Skin of body (tissue), 2 donors: ENCODE measurements around the gene IL22RA1. TPM values are rescaled to one million over a fixed set of nuclear protein-coding genes. Genes with fewer than 3 reads are reported as not detected.

Experiments
- DNase-seq: peaks from one replicate; lab custom pipeline; 2025; lab: John Stamatoyannopoulos, UW
- total RNA-seq: library from RNA; depleted of rRNA; stranded (reverse); fragments of >200 nt; gene quantifications from one replicate; pipeline ENCODE4 v1.2.3, GENCODE V29; 2014

IL22RA1 gene
- total RNA-seq, 1 donor from 2014 or later = 5.0 TPM

DNA sequence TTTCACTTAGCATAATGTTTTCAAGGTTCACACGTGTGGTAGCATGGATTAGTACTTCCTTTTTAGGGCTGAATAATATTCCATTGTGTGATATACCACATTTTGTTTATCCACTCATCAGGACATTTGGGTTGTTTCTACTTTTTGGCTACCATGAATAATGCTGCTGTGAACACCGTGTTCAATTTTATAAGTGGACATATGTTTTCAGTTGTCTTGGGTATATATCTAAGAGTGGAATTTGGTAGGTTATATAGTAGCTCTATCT lies 3.8 kb downstream of the IL22RA1 start:
- DNase-seq = no peak

DNA sequence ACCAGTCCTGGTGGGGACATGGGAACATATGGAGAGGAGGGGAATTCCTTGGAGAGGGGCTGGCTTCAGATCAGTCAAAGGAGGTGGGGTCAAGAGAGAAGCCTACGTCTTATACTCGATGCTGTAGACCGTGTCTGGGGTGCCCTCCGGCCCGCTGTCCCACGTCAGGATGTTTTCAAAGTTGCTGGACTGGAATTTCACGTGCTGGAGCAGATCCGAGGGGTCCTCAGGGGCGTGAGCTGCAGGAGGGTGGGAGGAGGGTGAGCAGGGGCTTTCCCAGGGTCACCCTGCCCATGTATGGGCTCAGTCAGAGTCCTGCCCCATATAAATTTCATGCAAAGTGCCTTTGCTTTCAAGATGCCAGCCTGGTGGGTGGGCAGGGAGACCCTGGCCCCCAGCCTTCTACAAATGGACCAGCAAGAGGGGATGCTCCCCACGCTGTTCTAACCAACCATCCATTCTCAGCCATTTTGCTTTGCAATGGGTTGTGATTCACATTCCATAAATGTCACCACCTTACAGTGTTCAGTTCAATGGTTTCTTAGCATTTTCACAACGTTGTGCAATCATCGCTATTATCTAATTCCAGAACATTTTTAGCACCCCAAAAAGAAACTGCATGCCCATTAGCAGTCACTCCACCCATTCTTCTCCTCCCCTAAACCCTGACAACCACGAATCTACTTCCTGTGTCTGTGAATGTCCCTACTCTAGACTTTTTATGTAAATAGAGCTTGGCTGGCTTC lies 4.3 kb downstream of the IL22RA1 start:
- no peak for DNase-seq

DNA sequence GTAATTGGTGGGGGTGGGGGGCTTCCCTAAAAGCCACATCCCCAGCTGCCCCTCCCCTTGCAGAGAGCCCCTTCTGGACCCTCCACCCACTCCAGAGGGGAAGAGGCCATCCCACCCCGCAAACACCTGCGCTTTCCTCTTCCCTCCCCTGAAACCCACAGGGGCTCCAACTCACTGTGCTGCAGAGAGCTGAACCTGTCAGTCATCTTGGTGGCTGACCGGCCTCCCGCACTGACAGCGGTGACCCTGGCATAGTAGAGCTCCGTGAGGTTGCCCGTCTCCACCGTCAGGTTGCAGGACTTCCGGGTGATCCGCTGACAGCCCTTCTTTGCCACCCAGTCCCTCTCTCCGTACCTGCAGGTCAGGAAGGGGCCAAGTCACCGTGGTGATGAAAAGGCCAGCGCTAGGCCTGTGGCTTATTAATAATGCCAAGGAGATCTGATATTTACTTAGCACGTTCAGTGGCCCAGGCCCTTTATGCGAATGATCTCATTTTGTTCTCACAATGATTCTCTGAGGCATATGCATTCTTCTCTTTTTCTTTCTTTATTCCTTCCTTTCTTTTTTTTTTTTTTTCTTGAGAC lies 5.9 kb downstream of the IL22RA1 start:
- no peak for DNase-seq

DNA sequence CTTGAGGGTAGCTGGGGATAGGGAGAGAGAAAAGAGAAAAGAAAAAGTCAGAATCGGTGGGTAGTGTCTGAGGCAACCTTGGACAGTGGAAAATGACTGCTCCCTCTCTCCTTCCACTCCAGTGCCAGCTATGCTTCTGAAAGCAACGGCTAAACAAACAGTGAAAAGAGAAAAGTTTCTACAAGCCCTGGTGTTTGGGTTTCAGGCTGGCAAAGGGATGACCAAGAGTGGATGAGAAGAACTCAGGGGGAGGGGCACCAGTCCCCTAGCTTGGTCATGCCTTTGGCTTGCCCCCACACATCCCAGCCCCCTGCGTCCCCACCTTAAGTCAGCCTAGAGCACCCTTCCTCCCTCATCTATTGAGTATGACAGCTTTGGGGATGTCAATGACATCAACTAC lies 8.6 kb downstream of the IL22RA1 start:
- DNase-seq = no peak

DNA sequence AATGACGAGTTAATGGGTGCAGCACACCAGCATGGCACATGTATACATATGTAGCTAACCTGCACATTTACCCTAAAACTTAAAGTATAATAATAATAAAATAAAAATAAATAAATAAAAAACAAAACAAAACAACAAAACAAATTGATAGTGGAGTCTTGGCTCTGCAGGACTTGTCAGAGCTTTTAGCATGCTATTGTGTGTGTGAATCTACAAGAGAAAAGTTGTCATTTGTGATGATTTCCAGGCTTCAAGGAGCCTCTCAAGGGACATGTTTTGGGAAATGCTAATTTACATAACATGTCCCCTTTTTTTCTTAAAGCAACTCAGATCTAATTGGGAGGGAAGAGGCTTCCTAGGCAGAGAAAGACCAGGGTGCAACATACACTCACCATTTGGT lies 9.1 kb downstream of the IL22RA1 start:
- DNase-seq = no peak

DNA sequence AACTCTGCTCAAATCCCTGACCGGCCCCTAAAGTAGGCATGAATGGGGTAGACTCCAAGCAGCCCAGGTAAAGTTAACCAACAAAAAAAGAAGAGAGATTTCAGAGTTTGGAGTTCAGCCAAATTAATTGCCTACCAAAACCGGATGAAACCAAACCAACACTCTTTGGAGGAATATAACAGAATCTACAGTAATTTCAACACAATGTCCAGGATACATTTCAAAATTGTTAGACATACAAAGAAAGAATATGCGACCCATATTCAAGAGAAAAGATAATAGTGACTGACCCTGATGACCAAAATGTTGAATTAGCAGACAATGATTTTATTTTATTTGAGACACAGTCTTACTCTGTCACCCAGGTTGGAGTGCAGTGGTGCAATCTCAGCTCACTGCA lies 12.6 kb downstream of the IL22RA1 start:
- DNase-seq = no peak

DNA sequence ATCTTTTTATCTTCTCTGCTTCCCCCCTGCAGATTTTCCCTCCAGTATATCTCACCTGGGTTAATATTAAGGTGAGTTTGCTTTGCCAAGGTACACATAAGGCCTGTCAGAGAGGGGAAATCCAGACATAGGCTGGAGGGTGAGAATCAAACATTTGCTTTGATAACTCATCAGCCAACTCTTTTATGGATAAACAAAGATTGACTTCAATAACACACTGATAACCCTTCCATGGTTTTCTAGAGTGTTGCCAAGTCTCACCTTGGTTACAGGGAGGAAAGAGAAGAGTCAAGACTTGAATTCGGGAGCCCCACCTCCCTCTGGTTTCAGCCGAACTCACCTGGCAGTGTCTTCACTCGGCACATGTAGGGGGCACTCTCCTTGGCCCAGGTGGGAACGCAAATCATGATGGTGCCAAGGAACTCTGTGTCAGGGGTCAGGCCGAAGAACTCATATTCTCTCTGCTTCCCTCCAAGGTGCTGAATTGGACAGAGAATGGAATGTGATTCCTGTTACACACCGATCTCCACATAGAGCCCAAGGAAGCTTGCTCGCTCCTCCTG lies 15.1 kb downstream of the IL22RA1 start:
- no peak for DNase-seq

DNA sequence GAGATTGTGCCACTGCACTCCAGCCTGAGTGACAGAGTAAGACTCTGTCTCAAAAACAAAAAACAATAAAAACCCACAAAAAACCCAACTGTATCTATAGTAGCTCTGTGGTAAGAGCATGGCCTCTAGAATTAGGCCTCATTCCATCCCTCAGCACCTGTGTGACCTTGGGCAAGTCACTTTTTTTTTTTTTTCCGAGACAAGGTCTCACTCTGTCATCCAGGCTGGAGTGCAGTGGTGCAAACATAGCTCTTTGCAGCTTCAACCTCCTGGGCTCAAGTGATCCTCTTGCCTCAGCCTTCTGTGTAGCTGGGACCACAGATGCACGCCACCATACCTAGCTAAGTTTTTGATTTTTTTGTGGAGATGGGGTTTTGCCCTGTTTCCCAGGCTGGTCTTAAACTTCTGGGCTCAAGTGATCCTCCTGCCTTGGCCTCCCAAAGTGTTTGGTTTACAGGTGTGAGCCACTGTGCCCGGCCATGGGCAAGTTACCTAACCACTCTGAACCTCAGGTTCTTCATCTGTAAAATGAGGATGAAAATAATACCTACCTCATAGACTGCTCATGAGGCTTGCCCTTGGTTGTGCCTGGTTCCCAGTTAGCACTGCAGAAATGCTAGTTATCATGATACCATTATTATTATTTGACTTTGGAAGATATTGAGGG lies 15.7 kb downstream of the IL22RA1 start:
- DNase-seq = no peak

DNA sequence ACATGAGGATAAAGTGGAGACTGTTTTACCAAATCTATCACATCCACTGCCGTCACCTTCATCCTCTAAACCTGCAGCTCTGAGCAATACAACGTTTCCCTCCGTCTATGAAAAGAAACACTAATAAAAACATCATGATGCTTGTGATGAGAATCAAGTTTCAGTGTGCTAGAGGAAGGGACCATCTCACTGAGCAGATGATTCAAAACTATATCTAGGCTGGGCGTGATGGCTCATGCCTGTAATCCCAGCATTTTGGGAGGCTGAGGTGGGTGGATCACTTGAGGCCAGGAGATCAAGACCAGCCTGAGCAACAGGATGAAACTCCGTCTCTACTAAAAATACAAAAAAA lies 16.3 kb downstream of the IL22RA1 start:
- no peak for DNase-seq

DNA sequence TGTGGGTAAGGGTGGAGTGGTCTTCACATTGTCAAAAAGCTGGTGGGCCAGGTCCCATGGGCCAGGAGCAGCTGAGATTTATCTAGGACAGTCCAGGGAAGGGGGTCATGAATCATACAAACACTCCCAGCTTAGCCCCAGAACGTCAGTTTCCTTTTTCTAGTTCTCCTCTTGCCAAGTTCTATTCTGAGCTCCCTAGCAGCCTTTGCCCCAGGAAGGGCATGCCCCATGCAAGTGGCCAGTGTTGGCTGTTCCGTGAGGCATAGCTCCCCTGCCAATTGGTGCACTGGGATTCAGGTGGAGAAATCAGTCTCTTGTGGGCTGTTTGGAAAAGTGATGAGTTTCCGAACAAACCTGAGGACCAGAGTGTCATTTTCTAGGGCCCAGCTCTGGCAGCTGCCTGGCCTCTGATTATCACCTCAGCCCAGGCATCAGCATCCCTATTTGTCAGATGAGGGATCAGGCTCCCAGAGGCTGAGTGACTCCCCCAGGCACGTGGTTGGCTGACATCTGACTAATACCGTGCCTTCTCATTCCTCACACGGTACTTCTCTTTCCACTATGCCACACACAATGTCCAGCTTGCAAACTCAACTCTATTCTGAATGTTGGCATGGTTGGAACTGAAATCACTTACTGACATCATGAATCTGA lies 16.8 kb downstream of the IL22RA1 start:
- DNase-seq = no peak

DNA sequence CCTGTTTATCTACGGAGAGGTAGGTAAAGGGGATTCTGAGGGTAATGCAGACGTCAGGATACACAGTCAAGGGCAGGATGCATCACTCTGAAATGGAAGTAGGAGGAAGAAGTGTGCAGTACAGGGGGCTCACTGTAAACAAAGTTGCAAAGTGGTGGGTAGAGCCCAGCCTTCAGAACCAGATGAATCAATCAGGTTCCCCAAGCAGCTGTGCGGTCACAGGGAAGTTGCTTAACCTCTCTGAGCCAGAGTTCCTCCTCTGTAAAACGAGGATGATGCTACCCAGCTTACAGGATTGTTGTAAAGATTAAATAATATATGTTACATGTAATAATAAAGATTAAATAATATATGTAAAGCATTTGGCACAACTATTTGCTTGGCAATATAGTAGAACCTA lies 17.5 kb downstream of the IL22RA1 start:
- no peak for DNase-seq

DNA sequence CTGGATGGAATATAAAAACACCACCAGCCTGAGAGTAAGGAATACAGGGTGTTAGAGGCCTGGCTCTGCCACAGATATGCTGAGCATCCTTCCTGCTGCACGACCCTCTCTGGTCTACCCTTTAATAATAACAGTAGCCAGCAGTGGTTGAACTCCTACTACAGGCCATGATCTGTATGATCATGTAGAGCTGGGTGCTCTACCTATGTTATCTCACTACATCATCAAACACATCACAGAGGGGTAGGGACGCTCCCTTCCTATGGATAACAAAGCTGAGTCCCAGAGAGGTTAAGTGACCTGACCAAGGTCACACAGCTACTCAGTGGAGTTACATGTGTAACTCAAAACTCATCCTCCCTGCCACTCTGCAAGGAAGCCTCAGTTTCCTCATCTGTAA lies 18.0 kb downstream of the IL22RA1 start:
- DNase-seq = no peak

DNA sequence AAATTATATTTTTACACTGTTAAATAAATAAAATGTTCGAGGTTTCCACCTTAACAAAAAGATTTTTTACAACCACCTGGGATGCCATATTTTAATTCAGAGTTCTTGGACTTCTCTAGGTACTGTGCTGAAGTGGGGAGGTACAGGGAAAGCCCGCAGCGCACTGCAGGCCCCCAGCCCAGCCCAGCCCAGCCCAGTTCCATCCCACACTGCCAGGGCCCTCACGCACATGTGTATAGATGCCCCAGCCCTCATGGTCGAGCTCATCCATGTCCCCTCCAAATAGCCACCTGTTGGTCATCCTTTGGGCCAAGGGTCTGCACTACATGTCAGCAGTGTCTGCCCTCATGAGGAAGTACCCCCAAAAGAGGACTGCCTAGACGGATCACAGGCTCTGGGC lies 19.3 kb downstream of the IL22RA1 start:
- DNase-seq = no peak

DNA sequence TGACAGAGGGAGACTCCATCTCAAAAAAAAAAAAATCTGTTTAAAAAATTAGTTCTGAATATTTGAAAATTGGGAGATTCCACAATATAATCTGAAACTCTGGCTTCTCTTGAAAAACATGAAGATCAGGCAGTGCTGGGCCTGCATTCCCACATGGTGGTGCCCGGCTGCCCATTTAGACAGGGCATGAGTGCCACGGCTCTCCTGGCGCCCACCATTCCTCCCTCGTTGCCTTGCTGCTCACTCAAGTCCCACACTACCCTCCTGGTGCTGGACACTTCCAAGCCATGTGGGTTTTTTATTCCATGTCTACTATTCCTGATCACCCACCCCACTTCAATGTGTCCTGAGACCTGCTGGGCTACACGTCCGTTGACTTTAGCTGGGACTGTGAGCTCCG lies 20.2 kb downstream of the IL22RA1 start:
- no peak for DNase-seq

DNA sequence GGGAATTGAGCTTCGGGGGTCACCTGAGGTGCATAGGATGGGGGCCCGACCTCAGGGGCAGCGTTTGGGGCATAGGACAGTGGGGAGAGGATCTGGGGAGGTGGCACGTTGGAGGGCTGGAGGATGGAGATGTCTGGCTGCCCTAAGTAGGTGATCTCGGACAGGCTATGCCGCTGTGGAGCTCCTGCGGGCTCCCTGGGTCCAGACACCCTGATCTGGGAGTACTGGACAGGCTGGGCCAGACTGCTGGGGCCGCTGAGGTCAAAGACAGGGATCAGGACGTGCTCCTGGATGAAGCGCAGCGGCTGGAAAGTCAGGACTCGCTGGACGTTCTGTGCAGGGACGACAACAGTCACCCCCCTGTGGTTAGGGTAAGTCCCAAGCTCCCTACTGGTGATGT lies 21.5 kb downstream of the IL22RA1 start:
- no peak for DNase-seq

DNA sequence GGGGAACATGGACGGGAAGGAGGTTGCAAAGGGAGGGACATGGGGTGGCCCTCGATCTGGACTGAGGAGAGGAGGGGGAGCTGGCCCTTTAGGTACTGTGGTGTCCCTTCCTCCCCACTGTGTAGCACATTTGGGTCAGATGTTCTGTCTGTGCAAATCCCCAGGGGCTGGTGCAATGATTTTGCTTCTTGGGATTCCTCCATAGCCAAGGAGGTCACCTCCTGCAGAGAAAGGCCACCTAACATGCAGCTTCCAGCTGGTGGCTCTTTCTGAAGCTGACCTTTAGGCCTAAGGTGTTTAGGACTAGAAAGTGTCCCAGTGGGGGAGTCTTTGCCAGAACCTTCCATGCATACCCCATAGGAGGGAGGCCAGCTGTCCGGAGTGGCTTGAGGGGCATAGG lies 22.0 kb downstream of the IL22RA1 start:
- DNase-seq = no peak

DNA sequence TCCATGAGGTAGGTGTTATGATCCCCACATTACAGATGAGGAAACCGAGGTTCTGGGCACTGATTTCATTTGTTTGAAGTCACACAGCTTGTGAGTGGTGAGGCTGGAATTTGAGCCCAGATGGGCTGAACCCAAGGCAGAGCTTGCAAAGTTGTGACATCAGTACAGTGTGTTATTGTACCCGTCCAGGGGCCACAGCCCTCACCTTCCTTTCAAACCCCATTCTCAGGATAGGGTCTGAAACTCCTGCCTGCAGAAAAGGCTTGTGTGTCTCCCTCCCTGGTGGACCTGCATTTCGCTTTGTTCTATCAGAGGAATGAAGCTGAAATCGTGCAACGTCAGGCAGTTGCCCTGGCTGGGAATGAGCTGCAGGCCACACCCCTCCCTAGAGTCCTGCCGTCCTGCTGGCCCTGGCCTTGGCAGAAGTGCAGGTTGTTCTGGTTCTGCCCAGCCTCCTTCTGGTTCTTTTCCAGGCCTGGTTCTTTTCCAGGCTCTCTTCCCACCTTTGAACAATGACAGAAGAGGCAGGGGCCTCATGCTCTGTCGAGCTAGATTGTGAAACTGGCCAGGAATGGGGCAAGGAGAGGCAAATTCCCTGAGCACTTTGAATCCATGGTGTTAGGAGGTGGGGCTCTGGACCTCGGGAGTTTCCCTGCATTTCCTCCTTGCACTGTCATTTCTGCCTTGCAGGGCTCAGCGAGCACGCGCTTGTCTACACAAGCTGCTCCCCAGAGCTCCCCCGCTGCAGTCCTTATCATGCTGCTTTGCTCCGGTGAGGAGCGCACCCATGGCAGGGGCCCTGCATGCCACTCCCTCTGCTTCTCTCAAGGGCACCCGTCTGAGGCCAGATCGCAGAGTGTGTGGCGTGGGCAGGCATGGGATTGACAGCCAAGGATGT lies 22.8 kb downstream of the IL22RA1 start:
- DNase-seq = no peak

DNA sequence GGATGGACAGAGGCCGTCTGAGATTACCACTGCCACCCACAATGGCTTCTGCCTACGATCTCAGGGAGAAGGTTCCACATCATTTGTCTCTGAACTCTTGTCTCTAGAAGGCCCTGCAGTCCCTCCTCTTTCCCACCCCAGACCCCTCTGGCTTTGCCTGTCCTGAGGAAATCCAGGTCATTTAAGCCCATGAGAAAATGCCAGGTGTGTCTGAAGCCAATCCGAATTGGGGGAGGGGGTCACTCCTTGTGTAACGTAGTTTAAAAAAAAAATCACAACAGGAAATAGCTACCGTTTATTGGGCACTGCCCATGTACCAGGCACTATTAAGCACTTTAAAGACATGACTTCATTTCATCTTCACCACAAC lies 23.5 kb downstream of the IL22RA1 start:
- no peak for DNase-seq

DNA sequence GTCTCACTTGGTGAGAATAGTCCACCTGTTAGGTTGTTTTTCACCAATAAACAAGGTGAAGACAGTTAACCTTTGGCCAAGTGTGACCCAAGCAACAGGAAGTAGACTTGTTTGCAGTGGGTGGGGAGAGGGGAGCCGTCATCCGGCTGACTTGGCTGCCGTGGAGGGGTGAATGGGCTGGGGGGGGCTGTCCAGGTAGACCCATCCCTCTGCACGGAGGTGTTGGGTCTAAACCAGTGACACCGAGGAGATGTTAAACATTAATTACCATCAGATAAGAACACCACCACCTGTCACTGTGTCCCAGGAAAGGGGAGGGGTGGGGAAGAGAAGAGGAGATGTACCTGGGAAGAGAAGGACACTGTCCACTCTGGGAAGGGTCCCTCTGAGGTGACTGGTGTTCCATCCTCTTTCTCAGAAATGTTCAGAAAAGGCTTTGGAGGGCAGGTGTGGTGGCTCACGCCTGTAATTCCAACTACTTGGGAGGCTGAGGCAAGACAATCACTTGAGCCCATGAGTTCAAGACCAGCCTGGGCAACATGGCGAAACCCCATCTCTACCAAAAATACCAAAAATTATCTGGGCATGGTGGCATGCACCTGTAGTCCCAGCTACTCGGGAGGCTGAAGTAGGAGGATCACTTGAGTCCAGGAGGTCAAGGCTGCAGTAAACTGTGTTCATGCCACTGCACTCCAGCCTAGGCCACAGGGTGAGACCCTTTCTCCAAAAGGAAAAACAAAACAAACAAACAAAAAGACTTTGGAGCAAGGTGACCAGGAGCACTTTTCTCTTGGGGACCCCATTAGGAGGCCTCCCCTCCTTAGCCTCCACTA lies 24.3 kb downstream of the IL22RA1 start:
- DNase-seq = no peak

DNA sequence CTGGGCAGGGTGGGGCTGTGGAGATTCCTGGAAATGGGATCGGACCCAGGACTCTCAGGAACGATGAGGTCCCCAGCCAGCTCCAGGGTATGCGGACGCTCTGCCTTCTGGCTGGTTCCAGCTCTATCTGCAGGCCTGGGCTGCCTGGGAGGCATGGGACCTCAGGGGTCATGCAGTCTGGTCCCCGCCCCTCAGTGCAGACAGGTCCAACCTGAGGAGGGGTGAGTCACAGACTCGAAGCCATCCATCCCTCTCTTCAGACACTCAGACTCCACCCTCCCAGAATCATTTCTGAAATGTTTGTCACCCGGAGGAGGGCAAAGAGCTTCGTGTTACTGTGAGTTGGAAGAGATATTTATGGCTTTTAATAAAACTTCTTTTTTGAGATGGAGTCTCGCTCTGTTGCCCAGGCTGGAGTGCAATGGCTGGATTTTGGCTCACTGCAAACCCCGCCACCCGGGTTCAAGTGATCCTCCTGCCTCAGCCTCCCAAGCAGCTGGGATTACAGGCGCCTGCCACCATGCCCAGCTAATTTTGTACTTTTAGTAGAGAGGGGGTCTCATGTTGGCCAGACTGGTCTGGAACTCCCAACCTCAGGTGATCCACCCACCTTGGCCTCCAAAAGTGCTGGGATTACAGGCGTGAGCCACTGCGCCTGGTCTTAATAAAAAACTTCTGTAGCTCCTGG lies 25.1 kb downstream of the IL22RA1 start:
- DNase-seq = no peak
